HepG2 (cell line): ENCODE results near the gene NRL. TPM values are rescaled to one million over a fixed set of nuclear protein-coding genes. Genes with fewer than 3 reads are reported as not detected.

Source experiments
- AKAP8 ChIP-seq: sonication (generic); formaldehyde crosslinking; IDR thresholded peaks from 2 replicates; pipeline ENCODE4 v1.5.1; 2020; ENCODE audit warnings: mild to moderate bottlenecking, missing genetic modification reagents
- EED ChIP-seq: sonication (generic); formaldehyde crosslinking; IDR thresholded peaks from 2 replicates; pipeline ENCODE4 v1.5.0; 2020; ENCODE audit warnings: mild to moderate bottlenecking, missing genetic modification reagents
- ELF3 ChIP-seq: IDR thresholded peaks from 2 replicates; pipeline ENCODE4 v1.6.1; 2016; ENCODE audit warnings: missing genetic modification reagents, missing compliant biosample characterization
- FOXC1 ChIP-seq: sonication (generic); formaldehyde crosslinking; IDR thresholded peaks from 2 replicates; pipeline ENCODE4 v1.8.0; 2022; ENCODE audit warnings: mild to moderate bottlenecking, missing genetic modification reagents, borderline replicate concordance
- FOXK2 ChIP-seq: fragments of 450-650 bp; IDR thresholded peaks from 2 replicates; pipeline ENCODE4 v1.6.1; 2016
- GPN1 ChIP-seq: sonication (generic); formaldehyde crosslinking; IDR thresholded peaks from 2 replicates; pipeline ENCODE4 v1.5.1; 2020; ENCODE audit warnings: missing genetic modification reagents, borderline replicate concordance
- HIVEP1 ChIP-seq: sonication (generic); formaldehyde crosslinking; IDR thresholded peaks from 2 replicates; pipeline ENCODE4 v1.4.0; 2020; ENCODE audit warnings: mild to moderate bottlenecking, missing genetic modification reagents
- KMT2A ChIP-seq: sonication (generic); formaldehyde crosslinking; IDR thresholded peaks from 2 replicates; pipeline ENCODE4 v1.4.0; 2020; ENCODE audit warnings: missing genetic modification reagents
- PRDM15 ChIP-seq: sonication (generic); formaldehyde crosslinking; IDR thresholded peaks from 2 replicates; pipeline ENCODE4 v1.4.0; 2020; ENCODE audit warnings: missing genetic modification reagents
- RARA ChIP-seq: IDR thresholded peaks from 2 replicates; pipeline ENCODE4 v1.6.1; 2016; ENCODE audit warnings: missing genetic modification reagents, missing compliant biosample characterization
- SAP130 ChIP-seq: IDR thresholded peaks from 2 replicates; pipeline ENCODE4 v1.6.1; 2016; ENCODE audit warnings: low read depth
- SUZ12 ChIP-seq: fragments of 150-350 bp; IDR thresholded peaks from 2 replicates; pipeline ENCODE4 v1.6.1; 2014; ENCODE audit warnings: low read depth, low read length
- THAP7 ChIP-seq: sonication (generic); formaldehyde crosslinking; IDR thresholded peaks from 2 replicates; pipeline ENCODE4 v1.8.1; 2023; ENCODE audit warnings: mild to moderate bottlenecking, missing genetic modification reagents
- ZFAT ChIP-seq: sonication (generic); formaldehyde crosslinking; conservative IDR thresholded peaks from 2 replicates; pipeline ENCODE4 v1.8.1; 2023; ENCODE audit warnings: missing genetic modification reagents, inconsistent platforms
- ZMYM3 ChIP-seq: sonication (generic); formaldehyde crosslinking; IDR thresholded peaks from 2 replicates; pipeline ENCODE4 v1.5.1; 2020; ENCODE audit warnings: mild to moderate bottlenecking, missing genetic modification reagents
- ZNF264 ChIP-seq: sonication (generic); formaldehyde crosslinking; IDR thresholded peaks from 2 replicates; pipeline ENCODE4 v1.4.0; 2020; ENCODE audit warnings: missing genetic modification reagents
- ZNF274 ChIP-seq: sonication (generic); formaldehyde crosslinking; IDR thresholded peaks from 2 replicates; pipeline ENCODE4 v1.5.1; 2020; ENCODE audit warnings: mild to moderate bottlenecking, missing genetic modification reagents
- ZNF597 ChIP-seq: sonication (generic); formaldehyde crosslinking; IDR thresholded peaks from 2 replicates; pipeline ENCODE4 v1.5.0; 2020; ENCODE audit warnings: missing genetic modification reagents
- ZNF607 ChIP-seq: sonication (generic); formaldehyde crosslinking; IDR thresholded peaks from 2 replicates; pipeline ENCODE4 v1.5.1; 2020; ENCODE audit warnings: missing genetic modification reagents, mild to moderate bottlenecking, borderline replicate concordance
- ZNF790 ChIP-seq: sonication (generic); formaldehyde crosslinking; IDR thresholded peaks from 2 replicates; pipeline ENCODE4 v1.8.0; 2022; ENCODE audit warnings: missing genetic modification reagents, mild to moderate bottlenecking, borderline replicate concordance
- ZSCAN25 ChIP-seq: sonication (generic); formaldehyde crosslinking; IDR thresholded peaks from 2 replicates; pipeline ENCODE4 v1.8.0; 2022; ENCODE audit warnings: mild to moderate bottlenecking, missing genetic modification reagents
- polyA plus RNA-seq, 8 experiments: library from polyadenylated mRNA; depleted of rRNA in 3 of 8; stranded (reverse) in 7 of 8; unstranded in 1 of 8; fragments of >200 nt; fragmentation: Illumina TruSeq in 4 of 8; extraction: Trizol in 4 of 8; gene quantifications; 2 replicates each; pipeline versions ENCODE4 v1.2.1 to v1.2.3, GENCODE V29; 2011 to 2016; ENCODE audit warnings: low read depth in 4 of 8, missing spikeins in 1 of 8, mixed read lengths in 1 of 8; ENCODE audit not compliant: insufficient read depth in 1 of 8
- total RNA-seq, 5 experiments: library from RNA; depleted of rRNA; stranded (reverse); fragments of >200 nt; fragmentation: Illumina TruSeq; extraction: Trizol; gene quantifications; 2 replicates each; pipeline ENCODE4 v1.2.3, GENCODE V29; 2016; ENCODE audit warnings: low read depth in 1 of 5

The NRL gene
- total and polyA plus RNA-seq, 2 of the 13 experiments (the other 11 are each of a cell fraction or from before 2014, with no cell fraction given): 2.5 to 4.7 TPM

DNA sequence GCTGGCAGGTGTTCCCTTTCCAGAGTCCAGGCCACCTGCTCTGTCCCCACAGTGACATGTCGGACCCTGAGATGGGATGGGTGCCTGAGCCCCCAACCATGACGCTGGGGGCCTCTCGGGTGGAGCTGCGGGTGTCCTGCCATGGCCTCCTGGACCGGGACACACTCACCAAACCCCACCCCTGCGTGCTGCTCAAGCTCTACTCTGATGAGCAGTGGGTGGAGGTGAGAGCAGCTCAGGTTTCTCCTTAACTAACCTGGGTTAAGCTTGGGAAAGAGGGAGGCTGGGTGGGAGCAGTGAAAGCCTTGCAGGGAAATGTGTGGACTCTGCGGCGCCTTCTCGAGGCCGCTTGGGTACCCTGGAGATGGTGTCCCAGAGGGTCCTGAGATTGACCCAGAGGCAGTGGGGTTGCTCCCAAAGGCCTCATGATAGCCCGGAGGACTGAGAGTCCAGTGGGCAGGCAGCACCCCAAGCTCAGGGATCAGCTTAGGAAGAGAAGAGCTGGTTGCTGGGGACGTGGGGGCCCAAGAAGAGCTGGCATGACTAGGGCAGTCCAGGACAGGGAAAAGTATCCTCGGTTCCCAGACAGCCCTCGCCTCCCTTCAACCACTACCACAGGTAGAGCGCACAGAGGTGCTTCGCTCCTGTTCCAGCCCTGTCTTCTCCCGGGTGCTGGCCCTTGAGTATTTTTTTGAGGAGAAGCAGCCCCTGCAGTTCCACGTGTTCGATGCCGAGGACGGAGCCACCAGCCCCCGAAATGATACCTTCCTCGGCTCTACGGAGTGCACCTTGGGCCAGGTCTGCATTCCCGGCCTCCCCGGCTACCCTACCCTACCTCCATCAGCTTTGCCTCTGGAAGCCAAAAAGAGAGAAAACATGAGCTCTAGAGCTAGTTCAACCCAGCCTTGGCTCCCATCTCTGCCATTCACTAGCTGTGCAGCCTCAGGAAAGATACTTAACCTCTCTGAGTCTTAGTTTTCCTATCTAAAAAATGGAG lies 41.6 kb downstream of the NRL start (continued):
- TF ChIP-seq AKAP8: no peak
- no peak for TF ChIP-seq ZNF607 (CRISPR knock-in tag)
- no peak for TF ChIP-seq KMT2A
- no peak for TF ChIP-seq SUZ12
- no peak for TF ChIP-seq RARA
- 0 out of 2 replicates have a peak, but pooled peaks have one; percentile 38 for TF ChIP-seq EED
- TF ChIP-seq FOXC1 (CRISPR knock-in tag): no peak
- TF ChIP-seq FOXK2: no peak
- 0 out of 2 replicates have a peak, but pooled peaks have one; percentile 55 for TF ChIP-seq ZMYM3 (CRISPR knock-in tag)
- TF ChIP-seq GPN1 (CRISPR knock-in tag): no peak
- TF ChIP-seq ZSCAN25 (CRISPR knock-in tag): 0 out of 2 replicates have a peak, but pooled peaks have one; percentile 30
- no peak for TF ChIP-seq ZFAT
- no peak for TF ChIP-seq ZNF597 (CRISPR knock-in tag)
- TF ChIP-seq ZNF264: no peak
- TF ChIP-seq ELF3 (CRISPR knock-in tag): no peak
- no peak for TF ChIP-seq PRDM15 (CRISPR knock-in tag)
- no peak for TF ChIP-seq ZNF790 (CRISPR knock-in tag)
- no peak for TF ChIP-seq SAP130 (CRISPR knock-in tag)
- TF ChIP-seq ZNF274 (CRISPR knock-in tag): peak; percentile 39; the same call in 1 of the 2 replicates
- 0 out of 2 replicates have a peak, but pooled peaks have one; percentile 21 for TF ChIP-seq THAP7 (CRISPR knock-in tag)
- no peak for TF ChIP-seq HIVEP1 (CRISPR knock-in tag)
